ENCODE measurements around the gene VKORC1.
"Not testable (repeated sequence)": the region's sequence is repeated elsewhere in the genome, so short reads cannot be mapped to it uniquely, and the experiment has no call there.

The VKORC1 gene

GRCh38 chr16:31094424-31095120 lies at the start of gene VKORC1:
Gene VKORC1, minus strand, starts transcription at chr16:31094797. Its CDS starts 68 bp downstream, at chr16:31094729.
- DNase-seq (ENCODE audit: low read depth), result peak; percentile 93

- no peak for DNase-seq (ENCODE audit: low read depth)
Measured at GRCh38 chr16:31143694-31144148, 49.1 kb upstream of the VKORC1 start.

GRCh38 chr16:31143011-31143693 lies 48.6 kb upstream of the VKORC1 start:
- no peak for DNase-seq (ENCODE audit: low read depth)

- peak; percentile 94 for DNase-seq (ENCODE audit: low read depth)
Measured at GRCh38 chr16:31142109-31143010, 47.8 kb upstream of the VKORC1 start.

- DNase-seq (ENCODE audit: low read depth), result no peak
Measured at GRCh38 chr16:31141489-31142108, 47.0 kb upstream of the VKORC1 start.

- DNase-seq (ENCODE audit: low read depth), result not testable (repeated sequence)
Measured at GRCh38 chr16:31141071-31141469, 46.5 kb upstream of the VKORC1 start.

GRCh38 chr16:31138621-31139578 lies 44.3 kb upstream of the VKORC1 start:
- DNase-seq (ENCODE audit: low read depth), result peak; percentile 75

GRCh38 chr16:31136822-31137499 lies 42.4 kb upstream of the VKORC1 start:
- not testable (repeated sequence) for DNase-seq (ENCODE audit: low read depth)

GRCh38 chr16:31136287-31136662 lies 41.7 kb upstream of the VKORC1 start:
- no peak for DNase-seq (ENCODE audit: low read depth)

GRCh38 chr16:31135535-31136286 lies 41.1 kb upstream of the VKORC1 start, which contains the start of gene PRSS8:
Gene PRSS8, minus strand, starts transcription at chr16:31135727. Its CDS starts 229 bp downstream, at chr16:31135498.
- DNase-seq (ENCODE audit: low read depth), result no peak

GRCh38 chr16:31134625-31135534 lies 40.3 kb upstream of the VKORC1 start:
- DNase-seq (ENCODE audit: low read depth), result no peak

- no peak for DNase-seq (ENCODE audit: low read depth)
Measured at GRCh38 chr16:31134091-31134571, 39.5 kb upstream of the VKORC1 start.

GRCh38 chr16:31133046-31133501 lies 38.5 kb upstream of the VKORC1 start:
- DNase-seq (ENCODE audit: low read depth), result no peak

- no peak for DNase-seq (ENCODE audit: low read depth)
Measured at GRCh38 chr16:31132303-31132979, 37.8 kb upstream of the VKORC1 start.

- DNase-seq (ENCODE audit: low read depth), result no peak
Measured at GRCh38 chr16:31131841-31132271, 37.3 kb upstream of the VKORC1 start.

GRCh38 chr16:31131416-31131815 lies 36.8 kb upstream of the VKORC1 start:
- DNase-seq (ENCODE audit: low read depth), result no peak

GRCh38 chr16:31130899-31131298 lies 36.3 kb upstream of the VKORC1 start:
- DNase-seq (ENCODE audit: low read depth), result no peak
